Naive thymus-derived CD4-positive, alpha-beta T cell (primary cell): ENCODE measurements around the gene LGALS7B. TPM values are rescaled to one million over a fixed set of nuclear protein-coding genes. Genes with fewer than 3 reads are reported as not detected.
"Not testable (repeated sequence)": the region's sequence is repeated elsewhere in the genome, so short reads cannot be mapped to it uniquely, and the experiment has no call there.

Experiments used
- ATAC-seq: fragments of 150-1000 bp; cut with Tn5 transposase; 2 replicates; pipeline ENCODE4 v1.10.0; 2021; ENCODE audit warnings: mild to moderate bottlenecking, moderate library complexity
- CTCF ChIA-PET: fragments of 350-600 bp; sonication (Branson Sonifier 250); formaldehyde crosslinking; loops from one replicate; lab custom pipeline; 2021; ENCODE audit warnings: antibody characterized with exemption; lab: Charles Lee
- POLR2A ChIA-PET: fragments of 350-600 bp; sonication (Branson Sonifier 250); formaldehyde crosslinking; loops from one replicate; lab custom pipeline; 2021; ENCODE audit warnings: antibody characterized with exemption, inconsistent platforms; lab: Charles Lee
- DNase-seq, 9 donors: peaks; one replicate each; pipeline versions ENCODE4 v3.0.0 to v3.0.0-alpha.2; 2020 to 2022; ENCODE audit warnings: mixed read lengths in 1 of 9
- H3K27ac ChIP-seq: one replicate; pipeline ENCODE4 v1.7.0; 2013; ENCODE audit warnings: mild to moderate bottlenecking, low read depth, low read length, moderate library complexity
- H3K27me3 ChIP-seq, 2 donors: one replicate each; pipeline ENCODE4 v1.7.0; 2013; ENCODE audit warnings: low read length in 2 of 2, mild to moderate bottlenecking in 2 of 2, moderate library complexity in 2 of 2; ENCODE audit not compliant: control insufficient read depth in 2 of 2, insufficient read depth in 2 of 2
- H3K36me3 ChIP-seq, 3 experiments: 1 replicate in 2 of 3; 2 replicates in 1 of 3; pipeline ENCODE4 v1.7.0; 2013; ENCODE audit warnings: low read length in 3 of 3, mild to moderate bottlenecking in 3 of 3, moderate library complexity in 1 of 3; ENCODE audit not compliant: insufficient read depth in 3 of 3, control insufficient read depth in 2 of 3
- H3K4me1 ChIP-seq, 2 donors: one replicate each; pipeline ENCODE4 v1.7.0; 2013; ENCODE audit warnings: low read length in 2 of 2, mild to moderate bottlenecking in 2 of 2, moderate library complexity in 1 of 2; ENCODE audit not compliant: control insufficient read depth in 2 of 2, insufficient read depth in 2 of 2
- H3K4me3 ChIP-seq: 2 replicates; pipeline ENCODE4 v1.7.0; 2013; ENCODE audit warnings: mild to moderate bottlenecking, low read length
- H3K9me3 ChIP-seq, 3 experiments: 1 replicate in 2 of 3; 2 replicates in 1 of 3; pipeline ENCODE4 v1.7.0; 2013; ENCODE audit warnings: low read length in 3 of 3; ENCODE audit not compliant: control insufficient read depth in 2 of 3
- H3K27ac Mint-ChIP-seq, 9 donors: one replicate each; pipeline ENCODE4 v1.8.0; 2020 to 2022; ENCODE audit warnings: mixed read lengths in 9 of 9, mild to moderate bottlenecking in 8 of 9, moderate library complexity in 5 of 9, inconsistent platforms in 2 of 9
- H3K27me3 Mint-ChIP-seq, 5 donors: one replicate each; pipeline ENCODE4 v1.8.0; 2021 to 2022; ENCODE audit warnings: mixed read lengths in 5 of 5, mild to moderate bottlenecking in 1 of 5
- H3K36me3 Mint-ChIP-seq, 5 donors: one replicate each; pipeline ENCODE4 v1.8.0; 2020 to 2022; ENCODE audit warnings: mixed read lengths in 5 of 5, mild to moderate bottlenecking in 3 of 5, inconsistent platforms in 1 of 5
- H3K4me1 Mint-ChIP-seq, 7 donors: one replicate each; pipeline ENCODE4 v1.8.0; 2020 to 2022; ENCODE audit warnings: mixed read lengths in 7 of 7, mild to moderate bottlenecking in 3 of 7, inconsistent platforms in 1 of 7
- H3K4me3 Mint-ChIP-seq, 10 donors: one replicate each; pipeline ENCODE4 v1.8.0; 2020 to 2022; ENCODE audit warnings: mild to moderate bottlenecking in 10 of 10, mixed read lengths in 10 of 10, moderate library complexity in 6 of 10, inconsistent platforms in 2 of 10
- H3K9me3 Mint-ChIP-seq, 11 donors: one replicate each; pipeline ENCODE4 v1.8.0; 2020 to 2022; ENCODE audit warnings: mixed read lengths in 11 of 11, mild to moderate bottlenecking in 4 of 11, inconsistent platforms in 1 of 11, moderate library complexity in 1 of 11
- intact Hi-C, 2 donors: fragments of 100-400 bp; cut with micrococcal nuclease; formaldehyde crosslinking; loops; one replicate each; pipeline ENCODE4 v1.15.1; 2023
- polyA plus RNA-seq, 2 donors: library from polyadenylated mRNA; unstranded; fragments of 300-500 nt; fragmentation: Illumina TruSeq; gene quantifications; one replicate each; pipeline ENCODE4 v1.2.3, GENCODE V29; 2021
- total RNA-seq, 6 experiments: library from RNA in 5 of 6; stranded (reverse) in 5 of 6; gene quantifications; 1 replicate in 5 of 6; 2 replicates in 1 of 6; pipeline ENCODE4 v1.2.3 and lab custom pipeline; 2021 to 2026

The LGALS7B gene
- total and polyA plus RNA-seq, 7 experiments from 2014 or later: not detected

DNA sequence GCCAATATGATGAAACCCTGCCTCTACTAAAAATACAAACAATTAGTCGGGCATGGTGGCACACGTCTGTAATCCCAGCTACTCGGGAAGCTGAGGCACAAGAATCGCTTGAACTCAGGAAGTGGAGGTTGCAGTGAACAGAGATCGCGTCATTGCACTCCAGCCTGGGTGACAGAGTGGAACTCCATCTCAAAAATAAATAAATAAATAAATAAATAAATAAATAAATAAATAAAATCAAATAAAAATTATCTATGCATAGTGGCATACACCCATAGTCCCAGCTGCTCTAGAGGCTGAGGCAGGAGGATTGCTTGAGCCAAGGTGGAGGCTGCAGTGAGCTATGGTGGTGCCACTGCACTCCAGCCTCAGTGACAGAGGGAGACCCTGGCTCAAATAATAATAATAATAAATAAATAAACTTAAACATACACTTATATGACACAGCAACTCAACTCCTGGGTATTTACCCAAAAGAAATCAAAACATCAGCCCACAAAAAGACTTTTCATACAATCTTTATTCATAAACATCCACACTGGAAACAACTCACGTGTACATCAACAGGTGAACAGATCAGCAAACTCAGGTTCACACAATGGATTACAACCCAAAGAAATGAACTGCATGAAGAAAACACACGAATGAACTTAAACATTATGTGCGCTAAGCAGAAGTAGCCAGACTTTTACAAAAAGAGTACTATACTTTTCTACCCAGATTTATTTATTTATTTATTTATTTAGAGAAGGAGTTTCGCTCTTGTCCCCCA, 22.5 kb upstream of the LGALS7B start:
- no peak for DNase-seq
- Histone ChIP-seq H3K27me3 (no peaks in the 10 kb centered on the region), H3K36me3 (no peaks in the 10 kb centered on the region), H3K9me3 (no peaks in the 10 kb centered on the region), H3K4me3 (no peak overlapping the region), H3K4me1 (peaks cover 0 to 5% of the 10 kb centered on the region in 2 donors), H3K27ac (no peak overlapping the region)
- POLR2A ChIA-PET: no interaction called here
- H3K27me3 Mint-ChIP-seq: peaks cover 0 to 3% (median 0%) of the 10 kb centered on the region in 5 donors
- no peak overlapping the region for H3K4me3 Mint-ChIP-seq
- H3K36me3 Mint-ChIP-seq: no peaks in the 10 kb centered on the region
- intact Hi-C loops: loop anchor here in 1 of 2 donors (5.0 kb wide), 1 partner anchor 66 kb away; the partner anchor contains the start of gene ECH1
- H3K4me1 Mint-ChIP-seq: peaks cover 0 to 10% (median 6%) of the 10 kb centered on the region in 7 donors
- no peak for ATAC-seq
- H3K27ac Mint-ChIP-seq: peak overlapping the region in 1 of 9 donors; percentile 28
- H3K9me3 Mint-ChIP-seq: no peaks in the 10 kb centered on the region
- CTCF ChIA-PET: no interaction called here

GRCh38 chr19:38769635-38770211, 19.3 kb upstream of the LGALS7B start:
- Histone ChIP-seq H3K36me3 (no peaks in the 10 kb centered on the region), H3K27ac (peak overlapping the region; percentile 52), H3K4me1 (peaks cover 0 to 5% of the 10 kb centered on the region in 2 donors), H3K4me3 (peak overlapping the region; percentile 33), H3K9me3 (no peaks in the 10 kb centered on the region), H3K27me3 (no peaks in the 10 kb centered on the region)
- Mint-ChIP-seq H3K27ac (peak overlapping the region; percentile 56 to 90 (median 83)), H3K4me1 (peaks cover 0 to 10% (median 6%) of the 10 kb centered on the region in 7 donors), H3K27me3 (no peaks in the 10 kb centered on the region), H3K36me3 (no peaks in the 10 kb centered on the region), H3K4me3 (peak overlapping the region; percentile 30 to 74 (median 61)), H3K9me3 (no peaks in the 10 kb centered on the region)
- ChIA-PET POLR2A (interaction anchor here (0.5 to 1.9 kb wide), 18 partner anchors 13 to 367 kb away, joined by 3 to 8 read pairs (median 5); partner anchors contain the start of genes ECH1, FAM98C, HNRNPL and MRPS12), CTCF (interaction anchor here (0.6 to 1.3 kb wide), 11 partner anchors 9 to 375 kb away, joined by 3 to 8 read pairs (median 3); partner anchors contain the start of genes MRPS12, NFKBIB, SARS2 and SIRT2)
- intact Hi-C loops: loop anchor here (2.0 to 5.0 kb wide), 8 partner anchors 19 to 161 kb away; partner anchors contain the start of genes ECH1 (in 2 of the 2), LGALS7B (in 1 of the 2), MRPS12 (in 1 of the 2) and SARS2 (in 1 of the 2)
- peak; percentile 81 to 97 (median 86) for DNase-seq
- peak; percentile 93 for ATAC-seq

- peak overlapping the region; percentile 33 for H3K4me3 ChIP-seq
- Mint-ChIP-seq H3K4me3 (peak overlapping the region in 4 of 10 donors; percentile 62 to 74 (median 67)), H3K4me1 (peaks cover 0 to 10% (median 7%) of the 10 kb centered on the region in 7 donors)
- H3K36me3 Mint-ChIP-seq, H3K9me3 Mint-ChIP-seq, H3K9me3 ChIP-seq, intact Hi-C loops, H3K4me1 ChIP-seq, DNase-seq, H3K27me3 ChIP-seq, H3K27me3 Mint-ChIP-seq, H3K27ac ChIP-seq, H3K36me3 ChIP-seq, H3K27ac Mint-ChIP-seq: not testable (repeated sequence)
- ChIA-PET POLR2A (interaction anchor here (0.5 to 1.9 kb wide), 11 partner anchors 33 to 367 kb away, joined by 3 to 8 read pairs (median 6); partner anchors contain the start of genes ECH1, FAM98C, HNRNPL and MRPS12), CTCF (interaction anchor here (0.9 to 1.3 kb wide), 5 partner anchors 10 to 160 kb away, joined by 3 to 8 read pairs (median 4); partner anchors contain the start of genes MRPS12, NFKBIB, SARS2 and SIRT2)
- peak; percentile 7 for ATAC-seq
These were observed 18.6 kb upstream of the LGALS7B start for GRCh38 chr19:38770228-38770948.

DNA sequence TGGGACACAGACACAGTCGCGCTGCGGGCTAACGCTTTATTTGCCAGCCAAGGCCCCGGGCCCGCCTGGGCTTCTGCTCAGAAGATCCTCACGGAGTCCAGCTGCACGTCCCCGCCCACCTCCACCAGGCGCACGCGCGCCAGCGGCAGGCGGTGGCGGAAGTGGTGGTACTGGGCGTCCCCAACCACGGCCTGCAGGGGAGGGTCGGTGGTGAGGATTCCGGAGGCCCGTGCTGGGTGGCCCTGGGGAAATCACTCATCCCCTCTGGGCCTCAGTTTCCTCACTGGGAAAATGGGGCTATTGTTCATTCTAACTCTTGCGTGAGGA, 18.1 kb upstream of the LGALS7B start:
- H3K27me3 Mint-ChIP-seq, POLR2A ChIA-PET, H3K27me3 ChIP-seq, CTCF ChIA-PET, H3K27ac Mint-ChIP-seq, intact Hi-C loops, H3K4me1 ChIP-seq, H3K36me3 ChIP-seq, H3K27ac ChIP-seq, DNase-seq, H3K36me3 Mint-ChIP-seq, H3K4me3 Mint-ChIP-seq, H3K9me3 Mint-ChIP-seq, H3K4me3 ChIP-seq, H3K9me3 ChIP-seq: not testable (repeated sequence)
- ATAC-seq: peak; percentile 82
- H3K4me1 Mint-ChIP-seq: peaks cover 0 to 10% (median 7%) of the 10 kb centered on the region in 7 donors

DNA sequence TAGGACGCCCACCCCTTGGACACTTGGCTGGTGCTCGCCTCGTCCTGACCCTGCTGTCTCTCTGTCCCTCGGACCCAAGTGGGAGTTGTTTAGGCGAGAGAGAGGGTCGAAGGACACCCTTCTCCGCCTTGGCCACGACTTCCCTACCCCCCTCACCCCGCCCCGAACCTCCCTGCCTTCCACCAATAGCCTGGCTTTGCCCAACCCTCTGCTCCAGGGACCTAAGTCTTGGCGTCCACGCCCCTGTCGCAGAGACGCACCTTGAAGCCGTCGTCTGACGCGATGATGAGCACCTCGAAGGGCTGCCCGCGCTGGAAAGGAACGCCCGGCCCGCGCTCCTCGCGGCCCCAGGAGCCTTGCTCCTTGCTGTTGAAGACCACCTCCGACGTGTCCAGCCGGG, 17.4 kb upstream of the LGALS7B start:
- H3K4me3 Mint-ChIP-seq, H3K9me3 ChIP-seq, CTCF ChIA-PET, H3K27ac Mint-ChIP-seq, DNase-seq, H3K27me3 ChIP-seq, H3K27me3 Mint-ChIP-seq, H3K27ac ChIP-seq, intact Hi-C loops, H3K36me3 Mint-ChIP-seq, H3K9me3 Mint-ChIP-seq, POLR2A ChIA-PET, H3K4me3 ChIP-seq, H3K4me1 ChIP-seq, H3K36me3 ChIP-seq, ATAC-seq: not testable (repeated sequence)
- H3K4me1 Mint-ChIP-seq: peaks cover 0 to 10% (median 7%) of the 10 kb centered on the region in 7 donors

DNA sequence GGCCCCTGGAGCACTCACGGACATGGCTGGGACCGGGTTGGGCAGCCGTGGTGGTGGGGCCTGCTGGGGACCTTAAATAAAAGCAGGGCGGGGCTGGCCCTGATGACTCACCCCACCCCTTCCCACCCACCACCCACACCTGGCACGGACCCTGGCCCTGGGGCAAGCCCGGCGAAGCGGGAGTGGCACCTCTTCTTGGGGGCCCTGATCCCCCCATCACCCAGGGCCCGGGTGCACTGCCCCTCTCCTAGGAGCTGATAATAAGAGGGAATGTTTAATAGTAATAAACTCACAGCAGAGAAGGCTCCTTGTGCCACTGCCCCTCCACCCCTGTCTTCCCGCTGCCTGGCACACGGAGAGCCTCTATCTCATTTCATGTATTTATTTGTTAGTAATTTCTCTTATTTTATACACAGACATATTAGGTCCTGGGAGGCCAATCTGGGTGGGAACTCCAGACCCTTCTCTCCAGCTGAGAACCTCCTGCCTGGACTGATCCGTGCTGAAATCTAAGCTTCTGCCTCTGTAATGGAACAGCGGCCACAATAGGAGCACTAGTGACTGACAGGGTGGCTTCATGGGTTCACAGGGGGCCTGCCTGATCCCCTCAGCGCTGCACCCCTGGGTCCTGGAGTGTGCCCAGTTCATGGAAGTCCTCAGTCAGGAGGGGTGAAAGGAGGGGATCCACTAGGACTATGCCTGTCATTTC, 15.4 kb upstream of the LGALS7B start, which contains the start of gene LGALS7:
TSS of gene LGALS7 (minus strand) at position 49 of the 709 bp plus-strand sequence. CDS start at position 24, 25 bp downstream.
- Mint-ChIP-seq H3K4me3 (peak within 1 kb of the TSS in 1 of 10 donors; percentile 48), H3K9me3 (no peaks in the 10 kb centered on the region), H3K27me3 (peaks cover 0 to under 1% (median 0%) of the 10 kb centered on the region in 5 donors), H3K27ac (peak within 1 kb of the TSS in 1 of 9 donors; percentile 6), H3K36me3 (no peaks in the 10 kb centered on the region), H3K4me1 (peaks cover 0 to 9% (median 7%) of the 10 kb centered on the region in 7 donors)
- no peak within 1 kb of the TSS for H3K27ac ChIP-seq
- POLR2A ChIA-PET: no interaction called here
- DNase-seq: no peak
- no peaks in the 10 kb centered on the region for H3K36me3 ChIP-seq
- no peak for ATAC-seq
- intact Hi-C loops: no loop called here
- H3K4me3 ChIP-seq: no peak within 1 kb of the TSS
- no peaks in the 10 kb centered on the region for H3K27me3 ChIP-seq
- H3K9me3 ChIP-seq: no peaks in the 10 kb centered on the region
- CTCF ChIA-PET: interaction anchor here (1.0 kb wide), 1 partner anchor 68 kb away, joined by 3 read pairs; no protein-coding TSS in a partner anchor
- peaks cover 0 to 5% of the 10 kb centered on the region in 2 donors for H3K4me1 ChIP-seq
